K562 (cell line): ENCODE data around the gene PRRG4. TPM values are rescaled to one million over a fixed set of nuclear protein-coding genes. Genes with fewer than 3 reads are reported as not detected.

Source experiments
- ATAC-seq: fragments of 200-7000 bp; cut with Tn5 transposase; 3 replicates; pipeline ENCODE4 v1.9.1; 2020; ENCODE audit warnings: moderate library complexity
- BruUV-seq: library from RNA; stranded (reverse); fragments of 400-500 nt; replicated peaks from 2 replicates; lab custom pipeline; 2021; lab: Mats Ljungman, UMichigan
- CTCF ChIA-PET: fragments of 300-600 bp; formaldehyde crosslinking; extraction: SDS; loops from one replicate; lab custom pipeline; 2021; ENCODE audit warnings: low intra/inter-chr PET ratio; lab: Yijun Ruan, JAX
- POLR2A ChIA-PET: fragments of 300-600, 350-650 bp; sonication (Branson Sonifier 250); formaldehyde crosslinking; extraction: SDS; loops from one replicate; lab custom pipeline; 2021; ENCODE audit warnings: antibody characterized with exemption, inconsistent platforms; lab: Yijun Ruan, JAX
- DNase-seq, 4 experiments: peaks; one replicate each; pipeline versions ENCODE4 v3.0.0 to v3.0.0-alpha.2; 2011 to 2018; ENCODE audit warnings: low spot score in 3 of 4, mixed read lengths in 3 of 4; ENCODE audit errors: extremely low read depth in 1 of 4
- FAIRE-seq: peaks from 2 replicates; lab custom pipeline; 2011; peaks lifted over from hg19 to GRCh38; lab: Jason Lieb, UNC
- H2AFZ ChIP-seq: 2 replicates; pipeline ENCODE4 v1.6.0; 2011; ENCODE audit warnings: low read depth, low read length, control low read depth, inconsistent platforms
- H3K27ac ChIP-seq: fragments of 200-600 bp; 3 replicates; pipeline ENCODE4 v1.8.0; 2011; ENCODE audit warnings: low read depth, mild to moderate bottlenecking, control low read depth, inconsistent platforms, low read length, moderate library complexity, mixed read lengths; ENCODE audit errors: extremely low read depth
- H3K27me3 ChIP-seq, 2 experiments: fragments of 300-600 bp in 1 of 2; 2 replicates in 1 of 2; 3 replicates in 1 of 2; pipeline versions ENCODE4 v1.6.0 to v1.8.0; 2011; ENCODE audit warnings: inconsistent platforms in 2 of 2, low read length in 2 of 2, mild to moderate bottlenecking in 1 of 2, mixed read lengths in 1 of 2, moderate library complexity in 1 of 2; ENCODE audit not compliant: control insufficient read depth in 2 of 2, insufficient read depth in 2 of 2
- H3K36me3 ChIP-seq: fragments of 300-600 bp; 3 replicates; pipeline ENCODE4 v1.8.0; 2011; ENCODE audit warnings: mild to moderate bottlenecking, low read length, inconsistent platforms; ENCODE audit not compliant: control insufficient read depth, insufficient read depth
- H3K4me1 ChIP-seq, 2 experiments: fragments of 200-600 bp in 1 of 2; replicated peaks in 1 of 2; 2 replicates in 1 of 2; 3 replicates in 1 of 2; pipeline versions ENCODE4 v1.5.1 to v1.8.0; 2011; ENCODE audit warnings: inconsistent platforms in 2 of 2, low read length in 2 of 2, mild to moderate bottlenecking in 1 of 2, mixed read lengths in 1 of 2, moderate library complexity in 1 of 2; ENCODE audit not compliant: control insufficient read depth in 2 of 2, insufficient read depth in 2 of 2
- H3K4me2 ChIP-seq: 2 replicates; pipeline ENCODE4 v1.6.1; 2011; ENCODE audit warnings: low read length, control low read depth, inconsistent platforms, mixed read lengths; ENCODE audit not compliant: insufficient read depth
- H3K4me3 ChIP-seq: fragments of 200-600 bp; sonication (generic), shearing (Covaris generic); 2 replicates; pipeline ENCODE4 v1.5.1; 2016; ENCODE audit warnings: control low read depth, inconsistent platforms
- H3K79me2 ChIP-seq: fragments of 200-600 bp; 3 replicates; pipeline ENCODE4 v1.8.0; 2011; ENCODE audit warnings: low read length, inconsistent platforms; ENCODE audit not compliant: control insufficient read depth, insufficient read depth
- H3K9ac ChIP-seq, 2 experiments: 2 replicates each; pipeline versions ENCODE4 v1.6.0 to v1.6.1; 2011; ENCODE audit warnings: low read depth in 2 of 2, low read length in 2 of 2, control low read depth in 1 of 2, inconsistent platforms in 1 of 2, mild to moderate bottlenecking in 1 of 2, mixed read lengths in 1 of 2; ENCODE audit not compliant: insufficient read depth in 1 of 2
- H3K9me1 ChIP-seq: one replicate; pipeline ENCODE4 v1.6.0; 2011; ENCODE audit warnings: inconsistent platforms, mild to moderate bottlenecking, low read length, moderate library complexity; ENCODE audit not compliant: control insufficient read depth, insufficient read depth
- H3K9me3 ChIP-seq: replicated peaks from 2 replicates; pipeline ENCODE4 v1.5.1; 2011; ENCODE audit warnings: low read depth, low read length, inconsistent platforms; ENCODE audit not compliant: control insufficient read depth, insufficient read depth
- H4K20me1 ChIP-seq: replicated peaks from 2 replicates; pipeline ENCODE4 v1.6.1; 2011; ENCODE audit warnings: low read length, inconsistent platforms, mixed read lengths; ENCODE audit not compliant: control insufficient read depth, insufficient read depth
- PHF8 ChIP-seq: fragments of 200-600 bp; sonication (generic); IDR thresholded peaks from 2 replicates; pipeline ENCODE4 v1.6.1; 2012; ENCODE audit warnings: mixed run types, mild to moderate bottlenecking, inconsistent platforms, low read length, moderate library complexity, borderline replicate concordance
- WGBS: fragments of 100-300 bp; shearing (Covaris generic); methylation state at CpG from one replicate; pipeline ENCODE4 v1.1.6; 2016; ENCODE audit warnings: low coverage, mixed read lengths; ENCODE audit not compliant: insufficient coverage; ENCODE audit errors: missing lambda C conversion rate; 5-methylcytosine and 5-hydroxymethylcytosine counted together
- in situ Hi-C: fragments of 300-500 bp; cut with MboI; formaldehyde crosslinking; loops from 4 replicates; pipeline ENCODE4 v1.15.0; 2018; ENCODE audit warnings: inconsistent platforms, mixed read lengths
- intact Hi-C: fragments of 100-400 bp; cut with micrococcal nuclease; formaldehyde crosslinking; loops from 2 replicates; pipeline ENCODE4 v1.14.2; 2022
- polyA plus RNA-seq, 8 experiments: library from polyadenylated mRNA; depleted of rRNA in 4 of 8; stranded (reverse) in 5 of 8; unstranded in 3 of 8; fragments of >200 nt; fragmentation: Nextera tagmentation in 2 of 8; fragmentation: Illumina TruSeq in 1 of 8; extraction: Ambion mirVana in 2 of 8; extraction: Trizol in 1 of 8; gene quantifications; 2 replicates each; pipeline versions ENCODE4 v1.2.1 to v1.2.3, GENCODE V29; 2011 to 2014; ENCODE audit warnings: inconsistent platforms in 1 of 8, missing spikeins in 1 of 8
- total RNA-seq, 7 experiments: library from RNA; depleted of rRNA in 6 of 7; stranded (reverse); fragments of >200 nt in 6 of 7; fragmentation: Illumina TruSeq in 2 of 7; extraction: Trizol in 2 of 7; gene quantifications; 2 replicates each; pipeline versions ENCODE4 v1.2.1 to v1.2.3, GENCODE V29; 2011 to 2021; ENCODE audit warnings: low replicate concordance in 1 of 7
- TF ChIP-seq, protein P1 (sequence below): fragments of 250-450 bp; sonication (Bioruptor Pico); IDR thresholded peaks from 2 replicates; pipeline ENCODE4 v1.8.0; 2021; ENCODE audit warnings: mild to moderate bottlenecking, moderate library complexity

PRRG4 gene
- total and polyA plus RNA-seq, 9 of the 15 experiments (the other 6 are each of a cell fraction or from before 2014, with no cell fraction given) = not detected

DNA sequence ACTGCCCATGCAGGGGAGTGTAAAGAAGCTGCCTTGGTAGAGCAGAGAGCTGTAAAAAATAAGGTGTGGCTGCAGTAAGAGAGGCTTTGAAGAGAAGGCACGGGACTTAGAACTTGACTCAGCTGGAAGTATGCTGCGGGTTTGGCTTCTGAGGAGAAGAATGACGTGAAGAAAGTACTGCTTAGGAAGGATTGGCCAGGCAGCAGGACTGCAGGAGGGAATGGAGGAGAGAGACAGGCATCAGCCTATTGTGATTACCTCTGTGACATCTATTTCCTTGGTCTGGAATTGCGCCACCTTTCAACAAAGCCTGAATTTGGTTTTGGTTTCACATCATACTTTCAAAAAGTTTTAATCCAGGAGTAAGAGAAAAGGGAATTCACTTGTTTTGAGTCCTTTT, 22.5 kb downstream of the PRRG4 start (continued):
- TF ChIP-seq, protein P1, sequence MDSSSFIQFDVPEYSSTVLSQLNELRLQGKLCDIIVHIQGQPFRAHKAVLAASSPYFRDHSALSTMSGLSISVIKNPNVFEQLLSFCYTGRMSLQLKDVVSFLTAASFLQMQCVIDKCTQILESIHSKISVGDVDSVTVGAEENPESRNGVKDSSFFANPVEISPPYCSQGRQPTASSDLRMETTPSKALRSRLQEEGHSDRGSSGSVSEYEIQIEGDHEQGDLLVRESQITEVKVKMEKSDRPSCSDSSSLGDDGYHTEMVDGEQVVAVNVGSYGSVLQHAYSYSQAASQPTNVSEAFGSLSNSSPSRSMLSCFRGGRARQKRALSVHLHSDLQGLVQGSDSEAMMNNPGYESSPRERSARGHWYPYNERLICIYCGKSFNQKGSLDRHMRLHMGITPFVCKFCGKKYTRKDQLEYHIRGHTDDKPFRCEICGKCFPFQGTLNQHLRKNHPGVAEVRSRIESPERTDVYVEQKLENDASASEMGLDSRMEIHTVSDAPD (CRISPR knock-in tag) = no peak

GRCh38 chr11:32855601-32856000, 25.9 kb downstream of the PRRG4 start:
- H2AFZ ChIP-seq = no peak overlapping the region
- BruUV-seq = no TSS peak
- no peak overlapping the region for H3K4me2 ChIP-seq
- intact Hi-C loops = no loop called here
- DNase-seq = no peak
- H3K79me2 ChIP-seq = no peaks in the 10 kb centered on the region
- H3K9me3 ChIP-seq = no peaks in the 10 kb centered on the region
- no peak for ATAC-seq
- TF ChIP-seq PHF8 = no peak
- TF ChIP-seq, all 486 proteins: peak for 0
- ChIA-PET POLR2A (no interaction called here), CTCF (no interaction called here)
- Histone ChIP-seq H3K36me3 (no peaks in the 10 kb centered on the region), H4K20me1 (no peaks in the 10 kb centered on the region), H3K9ac (no peak overlapping the region), H3K4me3 (no peak overlapping the region), H3K27me3 (peaks cover 0 to 9% of the 10 kb centered on the region in 2 experiments; a peak in 3 of 5 replicates), H3K9me1 (no peaks in the 10 kb centered on the region), H3K4me1 (no peaks in the 10 kb centered on the region), H3K27ac (no peak overlapping the region)
- no peak for FAIRE-seq
- 0% methylated on average over 2 of the region's 2 CpGs for WGBS
- in situ Hi-C loops = no loop called here
